IMR-90 (cell line): ENCODE data around the gene H2AZ1. TPM values are rescaled to one million over a fixed set of nuclear protein-coding genes. Genes with fewer than 3 reads are reported as not detected.

Experiments
- ATAC-seq: fragments of 200-7000 bp; cut with Tn5 transposase; 2 replicates; pipeline ENCODE4 v1.9.1; 2020; ENCODE audit warnings: low read depth, mild to moderate bottlenecking, moderate library complexity
- BruUV-seq: library from RNA; stranded (reverse); fragments of 400-500 nt; replicated peaks from 2 replicates; lab custom pipeline; 2021; lab: Mats Ljungman, UMichigan
- CTCF ChIA-PET: fragments of 300-600 bp; formaldehyde crosslinking; extraction: SDS; loops from one replicate; lab custom pipeline; 2021; ENCODE audit warnings: antibody characterized with exemption; lab: Yijun Ruan, JAX
- POLR2A ChIA-PET: fragments of 300-600 bp; sonication (Branson Sonifier 250); formaldehyde crosslinking; loops from one replicate; lab custom pipeline; 2022; ENCODE audit warnings: antibody characterized with exemption; ENCODE audit not compliant: unreplicated experiment; lab: Charles Lee
- DNase-seq: peaks from one replicate; pipeline ENCODE4 v3.0.0; 2013
- H2AFZ ChIP-seq: replicated peaks from 2 replicates; pipeline ENCODE3; 2013; ENCODE audit warnings: low read length, mild to moderate bottlenecking; ENCODE audit not compliant: poor library complexity
- H2AK5ac ChIP-seq: 2 replicates; pipeline ENCODE4 v1.6.1; 2013; ENCODE audit warnings: low read depth, low read length, inconsistent platforms
- H2AK9ac ChIP-seq: replicated peaks from 2 replicates; pipeline ENCODE3; 2013; ENCODE audit warnings: mild to moderate bottlenecking, low read depth, low read length, moderate library complexity; ENCODE audit not compliant: poor library complexity
- H2BK120ac ChIP-seq: 2 replicates; pipeline ENCODE4 v1.6.1; 2013; ENCODE audit warnings: low read depth, low read length, inconsistent platforms
- H2BK15ac ChIP-seq: 3 replicates; pipeline ENCODE4 v1.6.1; 2013; ENCODE audit warnings: low read depth, low read length, inconsistent platforms
- H2BK20ac ChIP-seq: 2 replicates; pipeline ENCODE4 v1.6.1; 2013; ENCODE audit warnings: low read depth, mild to moderate bottlenecking, inconsistent platforms, low read length, moderate library complexity
- H2BK5ac ChIP-seq: 2 replicates; pipeline ENCODE4 v1.6.1; 2013; ENCODE audit warnings: mild to moderate bottlenecking, low read depth, low read length, inconsistent platforms; ENCODE audit not compliant: poor library complexity, severe bottlenecking
- H3K14ac ChIP-seq: replicated peaks from 2 replicates; pipeline ENCODE4 v1.6.1; 2013; ENCODE audit warnings: low read depth, low read length, inconsistent platforms
- H3K18ac ChIP-seq: 2 replicates; pipeline ENCODE4 v1.6.1; 2013; ENCODE audit warnings: low read depth, low read length, control low read depth
- H3K23ac ChIP-seq: 2 replicates; pipeline ENCODE4 v1.6.1; 2013; ENCODE audit warnings: low read depth, low read length, inconsistent platforms
- H3K27ac ChIP-seq: 2 replicates; pipeline ENCODE4 v1.5.1; 2013; ENCODE audit warnings: mild to moderate bottlenecking, control low read depth, low read length; ENCODE audit not compliant: insufficient read depth
- H3K27me3 ChIP-seq: 2 replicates; pipeline ENCODE4 v1.6.1; 2013; ENCODE audit warnings: low read length; ENCODE audit not compliant: control insufficient read depth, insufficient read depth
- H3K36me3 ChIP-seq: 2 replicates; pipeline ENCODE4 v1.6.1; 2013; ENCODE audit warnings: low read length, mixed read lengths; ENCODE audit not compliant: control insufficient read depth, insufficient read depth
- H3K4ac ChIP-seq: 2 replicates; pipeline ENCODE4 v1.6.1; 2013; ENCODE audit warnings: low read depth, low read length, inconsistent platforms
- H3K4me1 ChIP-seq: 2 replicates; pipeline ENCODE4 v1.6.1; 2013; ENCODE audit warnings: low read length, mixed read lengths; ENCODE audit not compliant: control insufficient read depth, insufficient read depth
- H3K4me2 ChIP-seq: 2 replicates; pipeline ENCODE4 v1.6.1; 2013; ENCODE audit warnings: low read depth, mild to moderate bottlenecking, control low read depth, low read length, moderate library complexity
- H3K4me3 ChIP-seq: 2 replicates; pipeline ENCODE4 v1.5.1; 2013; ENCODE audit warnings: low read depth, mild to moderate bottlenecking, control low read depth, low read length, moderate library complexity; ENCODE audit not compliant: insufficient read depth
- H3K56ac ChIP-seq: 2 replicates; pipeline ENCODE4 v1.6.1; 2013; ENCODE audit warnings: low read length, inconsistent platforms; ENCODE audit not compliant: insufficient read depth; ENCODE audit errors: extremely low read depth
- H3K79me1 ChIP-seq, 2 experiments: 2 replicates each; pipeline ENCODE4 v1.6.1; 2013; ENCODE audit warnings: low read length in 2 of 2, inconsistent platforms in 1 of 2, low read depth in 1 of 2
- H3K9ac ChIP-seq: 2 replicates; pipeline ENCODE4 v1.6.1; 2013; ENCODE audit warnings: low read depth, low read length, control low read depth
- H3K9me1 ChIP-seq: 2 replicates; pipeline ENCODE4 v1.6.1; 2013; ENCODE audit warnings: low read length, inconsistent platforms; ENCODE audit not compliant: insufficient read depth
- H3K9me3 ChIP-seq: 2 replicates; pipeline ENCODE4 v1.6.1; 2013; ENCODE audit warnings: low read length; ENCODE audit not compliant: control insufficient read depth, insufficient read depth
- H4K20me1 ChIP-seq: 2 replicates; pipeline ENCODE4 v1.6.1; 2013; ENCODE audit warnings: low read length, inconsistent platforms; ENCODE audit not compliant: insufficient read depth
- H4K5ac ChIP-seq: 2 replicates; pipeline ENCODE4 v1.6.1; 2013; ENCODE audit warnings: mild to moderate bottlenecking, low read depth, low read length, control low read depth
- H4K8ac ChIP-seq, 2 experiments: 2 replicates each; pipeline ENCODE4 v1.6.1; 2013; ENCODE audit warnings: low read depth in 2 of 2, low read length in 2 of 2, control low read depth in 1 of 2, inconsistent platforms in 1 of 2
- H4K91ac ChIP-seq: 2 replicates; pipeline ENCODE4 v1.6.1; 2013; ENCODE audit warnings: low read depth, low read length, inconsistent platforms; ENCODE audit not compliant: insufficient read depth
- BHLHE40 ChIP-seq: fragments of 150-350 bp; IDR thresholded peaks from 2 replicates; pipeline ENCODE4 v1.6.1; 2016; ENCODE audit warnings: mild to moderate bottlenecking, low read depth, low read length
- CEBPB ChIP-seq: IDR thresholded peaks from 2 replicates; pipeline ENCODE4 v1.6.1; 2012; ENCODE audit warnings: low read depth, low read length, improper control_type of control experiment
- CHD1 ChIP-seq: IDR thresholded peaks from 2 replicates; pipeline ENCODE4 v1.6.1; 2012; ENCODE audit warnings: low read depth, low read length, improper control_type of control experiment
- CTCF ChIP-seq: conservative IDR thresholded peaks from 2 replicates; pipeline ENCODE4 v1.5.1; 2012; ENCODE audit warnings: mild to moderate bottlenecking, low read depth, low read length, improper control_type of control experiment
- ELK1 ChIP-seq: fragments of 150-350 bp; IDR thresholded peaks from 2 replicates; pipeline ENCODE4 v1.6.1; 2016; ENCODE audit warnings: low read depth, mild to moderate bottlenecking, low read length, moderate library complexity, borderline replicate concordance
- FOS ChIP-seq: fragments of 150-350 bp; IDR thresholded peaks from 2 replicates; pipeline ENCODE4 v1.6.1; 2016; ENCODE audit warnings: low read depth, low read length
- MAFK ChIP-seq: IDR thresholded peaks from 2 replicates; pipeline ENCODE4 v1.6.1; 2012; ENCODE audit warnings: low read depth, low read length, improper control_type of control experiment
- MAZ ChIP-seq: IDR thresholded peaks from 2 replicates; pipeline ENCODE4 v1.6.1; 2012; ENCODE audit warnings: low read depth, mild to moderate bottlenecking, low read length, improper control_type of control experiment, moderate library complexity, borderline replicate concordance
- MXI1 ChIP-seq: IDR thresholded peaks from 2 replicates; pipeline ENCODE4 v1.6.1; 2012; ENCODE audit warnings: low read depth, mild to moderate bottlenecking, low read length, moderate library complexity, borderline replicate concordance
- NFE2L2 ChIP-seq: fragments of 150-350 bp; IDR thresholded peaks from 2 replicates; pipeline ENCODE4 v1.6.1; 2016; ENCODE audit warnings: low read depth, mild to moderate bottlenecking, low read length
- POLR2A ChIP-seq: IDR thresholded peaks from 2 replicates; pipeline ENCODE4 v1.6.1; 2012; ENCODE audit warnings: mild to moderate bottlenecking, low read depth, low read length
- RAD21 ChIP-seq: IDR thresholded peaks from 2 replicates; pipeline ENCODE4 v1.6.1; 2012; ENCODE audit warnings: low read length, improper control_type of control experiment
- RCOR1 ChIP-seq: IDR thresholded peaks from 2 replicates; pipeline ENCODE4 v1.6.1; 2012; ENCODE audit warnings: mild to moderate bottlenecking, low read length, improper control_type of control experiment; ENCODE audit not compliant: insufficient replicate concordance
- RFX5 ChIP-seq: IDR thresholded peaks from 2 replicates; pipeline ENCODE4 v1.8.0; 2012; ENCODE audit warnings: low read depth, mild to moderate bottlenecking, low read length, moderate library complexity
- SMC3 ChIP-seq: fragments of 150-350 bp; IDR thresholded peaks from 2 replicates; pipeline ENCODE4 v1.6.1; 2016; ENCODE audit warnings: low read depth, mild to moderate bottlenecking, antibody characterized with exemption, low read length, moderate library complexity
- WGBS, 2 experiments: methylation state at CpG; one replicate each; pipeline versions ENCODE4 v1.1.5 to v1.1.7; 2013; ENCODE audit warnings: missing lambda C conversion rate in 2 of 2; ENCODE audit not compliant: insufficient read length in 1 of 2; ENCODE audit errors: extremely low coverage in 2 of 2; 5-methylcytosine and 5-hydroxymethylcytosine counted together
- dilution Hi-C: fragments of 300-500 bp; cut with HindIII; formaldehyde crosslinking; loops from one replicate; pipeline ENCODE4 v1.14.3; 2018; ENCODE audit warnings: low sequenced_read_pairs; ENCODE audit not compliant: unreplicated experiment
- in situ Hi-C: fragments of 300-500 bp; cut with MboI; formaldehyde crosslinking; loops from 3 replicates; pipeline ENCODE4 v1.14.3; 2019; ENCODE audit warnings: low sequenced_read_pairs, inconsistent platforms, mixed read lengths
- intact Hi-C: fragments of 100-400 bp; cut with micrococcal nuclease; formaldehyde crosslinking; loops from 2 replicates; pipeline ENCODE4 v1.10.0; 2022
- polyA plus RNA-seq, 3 experiments: library from polyadenylated mRNA; depleted of rRNA; stranded (reverse); fragments of >200 nt; gene quantifications; 2 replicates each; pipeline ENCODE4 v1.2.3, GENCODE V29; 2012; ENCODE audit warnings: low replicate concordance in 1 of 3
- total RNA-seq: library from RNA; depleted of rRNA; stranded (reverse); fragments of >200 nt; gene quantifications from 2 replicates; pipeline ENCODE4 v1.2.3, GENCODE V29; 2012
- TF ChIP-seq, protein P1 (sequence below): fragments of 150-350 bp; IDR thresholded peaks from 2 replicates; pipeline ENCODE4 v1.6.1; 2017; ENCODE audit warnings: mild to moderate bottlenecking, antibody characterized with exemption, low read length, low read depth

The H2AZ1 gene
- total and polyA plus RNA-seq, 2 of the 4 experiments (the other 2 are of a cell fraction) = 456 to 1,129 TPM

DNA sequence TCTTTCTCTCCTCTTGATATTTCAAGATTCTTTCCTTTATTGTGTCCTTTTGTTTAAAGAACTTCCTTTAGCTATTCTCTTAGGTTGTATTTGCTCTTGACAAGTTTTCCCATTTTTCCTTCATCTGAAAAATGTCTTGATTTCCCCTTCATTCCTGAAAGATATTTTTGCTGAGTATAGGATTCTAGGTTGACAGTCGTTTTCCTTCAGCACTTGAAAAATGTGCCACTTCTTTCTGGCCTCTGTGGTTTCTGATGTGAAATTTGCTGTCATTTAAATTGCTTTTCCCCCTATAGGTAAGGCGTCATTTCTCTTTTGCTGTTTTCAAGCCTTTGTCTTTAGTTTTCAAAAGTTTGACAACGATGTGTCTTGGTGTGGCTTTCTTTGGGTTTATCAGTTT is 32.5 kb downstream of the H2AZ1 start:
- no peak overlapping the region for H3K18ac ChIP-seq
- no peak overlapping the region for H2AFZ ChIP-seq
- H3K4ac ChIP-seq = no peak overlapping the region
- H3K4me2 ChIP-seq = no peak overlapping the region
- no peak overlapping the region for H3K27ac ChIP-seq
- no peak overlapping the region for H4K91ac ChIP-seq
- H3K14ac ChIP-seq = no peak overlapping the region
- no peak for ATAC-seq
- H3K4me3 ChIP-seq = no peak overlapping the region
- 0 out of 2 replicates have a peak, but pooled peaks cover 4% of the 10 kb centered on the region for H3K9me1 ChIP-seq
- ChIA-PET POLR2A (no interaction called here), CTCF (no interaction called here)
- H3K36me3 ChIP-seq = peaks cover 13% of the 10 kb centered on the region
- no peak overlapping the region for H3K23ac ChIP-seq
- H3K9ac ChIP-seq = no peak overlapping the region
- no peak overlapping the region for H2AK5ac ChIP-seq
- H3K79me1 ChIP-seq = peaks cover 9% of the 10 kb centered on the region in 2 experiments
- H2AK9ac ChIP-seq = no peak overlapping the region
- H2BK15ac ChIP-seq = no peak overlapping the region
- TF ChIP-seq MXI1 (no peak), NFE2L2 (no peak), ELK1 (no peak), POLR2A (no peak), CTCF (no peak), FOS (no peak), SMC3 (no peak), MAFK (no peak), BHLHE40 (no peak), RCOR1 (no peak), CHD1 (no peak), MAZ (no peak), RAD21 (no peak), CEBPB (no peak), RFX5 (no peak)
- TF ChIP-seq, protein P1, sequence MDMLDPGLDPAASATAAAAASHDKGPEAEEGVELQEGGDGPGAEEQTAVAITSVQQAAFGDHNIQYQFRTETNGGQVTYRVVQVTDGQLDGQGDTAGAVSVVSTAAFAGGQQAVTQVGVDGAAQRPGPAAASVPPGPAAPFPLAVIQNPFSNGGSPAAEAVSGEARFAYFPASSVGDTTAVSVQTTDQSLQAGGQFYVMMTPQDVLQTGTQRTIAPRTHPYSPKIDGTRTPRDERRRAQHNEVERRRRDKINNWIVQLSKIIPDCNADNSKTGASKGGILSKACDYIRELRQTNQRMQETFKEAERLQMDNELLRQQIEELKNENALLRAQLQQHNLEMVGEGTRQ = no peak
- H3K56ac ChIP-seq = no peak overlapping the region
- intact Hi-C loops = no loop called here
- H4K20me1 ChIP-seq = no peaks in the 10 kb centered on the region
- H4K8ac ChIP-seq = no peak overlapping the region
- H2BK120ac ChIP-seq = no peak overlapping the region
- H2BK5ac ChIP-seq = no peak overlapping the region
- dilution Hi-C loops = no loop called here
- in situ Hi-C loops = no loop called here
- H3K4me1 ChIP-seq = no peaks in the 10 kb centered on the region
- BruUV-seq = TSS peak; percentile 2
- H2BK20ac ChIP-seq = no peak overlapping the region
- H3K9me3 ChIP-seq = no peaks in the 10 kb centered on the region
- no peak overlapping the region for H4K5ac ChIP-seq
- DNase-seq = no peak
- no peaks in the 10 kb centered on the region for H3K27me3 ChIP-seq
- no CpG with 5 or more reads among the region's 3 CpGs for WGBS, 2 experiments
